ENCODE measurements around the gene AGO4. TPM values are rescaled to one million over a fixed set of nuclear protein-coding genes. Genes with fewer than 3 reads are reported as not detected.

Gene AGO4
- total RNA-seq, 2 experiments from 2014 or later = 6.5 to 18.6 TPM

DNA sequence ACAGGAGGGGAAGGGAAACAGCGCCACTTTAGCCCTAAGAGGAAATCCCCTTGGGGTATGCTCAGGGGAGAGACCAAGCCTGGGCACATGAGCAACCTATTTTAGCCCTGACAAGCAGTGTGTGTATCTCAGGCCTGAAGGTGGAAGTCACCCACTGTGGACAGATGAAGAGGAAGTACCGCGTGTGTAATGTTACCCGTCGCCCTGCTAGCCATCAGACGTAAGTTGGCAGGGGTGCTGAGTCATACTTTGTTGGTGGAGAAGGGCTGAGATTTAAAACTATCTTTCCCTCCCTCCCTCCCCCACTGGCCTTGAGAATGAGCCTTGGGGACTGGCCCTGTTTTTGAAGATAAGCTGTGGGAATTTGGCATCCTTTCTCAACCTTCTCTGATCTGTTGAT, 86.4 kb downstream of the AGO4 start:
- no TSS peak for BruUV-seq (replicated peaks)
- no peaks in the 10 kb centered on the region for H3K79me2 ChIP-seq (ENCODE audit: insufficient read depth, low read depth, low read length)
- no peaks in the 10 kb centered on the region for H3K9me3 ChIP-seq (ENCODE audit: low read length)
- peak; percentile 15 for DNase-seq (ENCODE audit: low spot score)
- ChIA-PET CTCF (ENCODE audit: unreplicated experiment) (no interaction called here), POLR2A (no interaction called here)
- no peaks in the 10 kb centered on the region for H3K9me2 ChIP-seq (ENCODE audit: insufficient read depth, low read length)
- no peaks in the 10 kb centered on the region for H4K20me1 ChIP-seq (ENCODE audit: insufficient read depth, low read length)
- peaks cover 69% of the 10 kb centered on the region for H3K36me3 ChIP-seq (ENCODE audit: insufficient read depth, low read length)
- H3K27ac ChIP-seq (ENCODE audit: low read depth, low read length, poor library complexity, severe bottlenecking) = no peak overlapping the region
- intact Hi-C loops (cut with micrococcal nuclease; ENCODE audit: unreplicated experiment) = no loop called here
- no peak for TF ChIP-seq EZH2phosphoT487 (IDR thresholded peaks at IDR 0.05; ENCODE audit: borderline replicate concordance, low read depth, low read length)
- TF ChIP-seq CTCF (conservative IDR thresholded peaks at IDR 0.05; ENCODE audit: low read length) = no peak
- H2AFZ ChIP-seq (ENCODE audit: low read length) = no peak overlapping the region
- H3K4me3 ChIP-seq (ENCODE audit: low read depth, low read length, poor library complexity, severe bottlenecking) = no peak overlapping the region
- H3K4me2 ChIP-seq (ENCODE audit: low read length) = no peak overlapping the region
- peaks cover 6% of the 10 kb centered on the region for H3K4me1 ChIP-seq (ENCODE audit: insufficient read depth, low read length, poor library complexity, severe bottlenecking)

- H4K20me1 ChIP-seq (ENCODE audit: insufficient read depth, low read length) = no peaks in the 10 kb centered on the region
- no peaks in the 10 kb centered on the region for H3K9me2 ChIP-seq (ENCODE audit: insufficient read depth, low read length)
- no peak overlapping the region for H3K4me2 ChIP-seq (ENCODE audit: low read length)
- H3K27ac ChIP-seq (ENCODE audit: low read depth, low read length, poor library complexity, severe bottlenecking) = no peak overlapping the region
- CTCF ChIA-PET (ENCODE audit: unreplicated experiment) = no interaction called here
- DNase-seq (ENCODE audit: low spot score) = no peak
- no peak for TF ChIP-seq CTCF (conservative IDR thresholded peaks at IDR 0.05; ENCODE audit: low read length)
- no peak for TF ChIP-seq EZH2phosphoT487 (IDR thresholded peaks at IDR 0.05; ENCODE audit: borderline replicate concordance, low read depth, low read length)
- no peaks in the 10 kb centered on the region for H3K79me2 ChIP-seq (ENCODE audit: insufficient read depth, low read depth, low read length)
- H2AFZ ChIP-seq (ENCODE audit: low read length) = no peak overlapping the region
- peaks cover 6% of the 10 kb centered on the region for H3K4me1 ChIP-seq (ENCODE audit: insufficient read depth, low read length, poor library complexity, severe bottlenecking)
- no peak overlapping the region for H3K4me3 ChIP-seq (ENCODE audit: low read depth, low read length, poor library complexity, severe bottlenecking)
- BruUV-seq (replicated peaks) = no TSS peak
- H3K9me3 ChIP-seq (ENCODE audit: low read length) = no peaks in the 10 kb centered on the region
- POLR2A ChIA-PET = no interaction called here
- intact Hi-C loops (cut with micrococcal nuclease; ENCODE audit: unreplicated experiment) = no loop called here
- H3K36me3 ChIP-seq (ENCODE audit: insufficient read depth, low read length) = peaks cover 72% of the 10 kb centered on the region
Measured at GRCh38 chr1:35894656-35895055, 86.8 kb downstream of the AGO4 start.

DNA sequence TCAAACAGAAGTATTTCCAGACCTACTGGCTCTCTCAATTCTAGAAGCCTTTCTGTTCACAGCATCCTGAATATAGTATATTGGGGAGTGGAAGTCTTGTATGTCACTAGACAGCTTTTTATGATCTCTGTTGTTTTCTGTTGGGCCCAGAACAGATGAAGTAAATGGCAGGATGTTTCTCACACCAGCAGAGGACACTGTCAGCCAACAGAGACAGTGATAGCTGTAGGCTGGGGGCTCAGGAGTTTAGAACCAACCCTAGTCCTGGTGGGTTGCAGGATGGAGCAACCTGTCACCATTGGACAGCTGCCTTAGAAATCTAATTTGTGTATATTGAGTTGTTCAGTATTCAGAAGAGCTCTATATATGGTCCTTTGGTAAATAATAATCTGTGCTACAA, 92.1 kb downstream of the AGO4 start:
- ChIA-PET CTCF (ENCODE audit: unreplicated experiment) (no interaction called here), POLR2A (interaction anchor here (0.5 to 0.9 kb wide), 2 partner anchors 13 to 277 kb away, joined by 3 to 5 read pairs; no protein-coding TSS in a partner anchor)
- no peak overlapping the region for H3K4me2 ChIP-seq (ENCODE audit: low read length)
- no peaks in the 10 kb centered on the region for H3K9me2 ChIP-seq (ENCODE audit: insufficient read depth, low read length)
- peaks cover 58% of the 10 kb centered on the region; the same call in 1 of the 2 replicates for H3K36me3 ChIP-seq (ENCODE audit: insufficient read depth, low read length)
- no TSS peak for BruUV-seq (replicated peaks)
- H3K79me2 ChIP-seq (ENCODE audit: insufficient read depth, low read depth, low read length) = no peaks in the 10 kb centered on the region
- no peaks in the 10 kb centered on the region for H3K9me3 ChIP-seq (ENCODE audit: low read length)
- no peaks in the 10 kb centered on the region for H4K20me1 ChIP-seq (ENCODE audit: insufficient read depth, low read length)
- no peak overlapping the region for H3K4me3 ChIP-seq (ENCODE audit: low read depth, low read length, poor library complexity, severe bottlenecking)
- no peak for DNase-seq (ENCODE audit: low spot score)
- H3K27ac ChIP-seq (ENCODE audit: low read depth, low read length, poor library complexity, severe bottlenecking) = no peak overlapping the region
- no peaks in the 10 kb centered on the region for H3K4me1 ChIP-seq (ENCODE audit: insufficient read depth, low read length, poor library complexity, severe bottlenecking)
- intact Hi-C loops (cut with micrococcal nuclease; ENCODE audit: unreplicated experiment) = no loop called here
- TF ChIP-seq CTCF (conservative IDR thresholded peaks at IDR 0.05; ENCODE audit: low read length) (peak; percentile 65), EZH2phosphoT487 (IDR thresholded peaks at IDR 0.05; ENCODE audit: borderline replicate concordance, low read depth, low read length) (no peak)
- H2AFZ ChIP-seq (ENCODE audit: low read length) = no peak overlapping the region

Measured in OCI-LY7 (cell line).